GM18858 (cell line): ENCODE results near the gene ARHGEF17.

ENCODE experiments used
- ATAC-seq: cut with Tn5 transposase; IDR thresholded peaks from one replicate; pipeline ENCODE4 v1.9.1; 2021; ENCODE audit not compliant: unreplicated experiment

ARHGEF17 gene

GRCh38 chr11:73350908-73351636, 43.0 kb downstream of the ARHGEF17 start:
- ATAC-seq = no peak

DNA sequence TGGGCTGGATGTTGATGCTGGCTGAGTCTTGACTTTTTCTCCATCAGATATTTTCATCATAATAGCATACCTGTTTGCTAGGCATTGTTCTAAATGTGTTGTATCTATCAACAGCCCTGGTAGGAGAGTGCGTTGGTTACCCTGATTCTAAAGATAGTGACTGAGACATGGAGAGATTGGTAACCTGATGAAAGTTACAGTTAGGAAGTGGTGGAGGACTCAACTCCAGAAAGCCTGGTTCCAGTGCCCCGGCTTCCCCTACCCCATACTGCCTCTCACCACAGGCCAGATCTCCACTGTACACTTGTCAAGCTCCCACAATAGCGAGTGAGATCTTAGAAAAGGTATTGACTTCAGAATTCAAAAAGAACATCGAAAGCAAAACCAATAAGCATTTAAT, 45.3 kb downstream of the ARHGEF17 start:
- no peak for ATAC-seq

DNA sequence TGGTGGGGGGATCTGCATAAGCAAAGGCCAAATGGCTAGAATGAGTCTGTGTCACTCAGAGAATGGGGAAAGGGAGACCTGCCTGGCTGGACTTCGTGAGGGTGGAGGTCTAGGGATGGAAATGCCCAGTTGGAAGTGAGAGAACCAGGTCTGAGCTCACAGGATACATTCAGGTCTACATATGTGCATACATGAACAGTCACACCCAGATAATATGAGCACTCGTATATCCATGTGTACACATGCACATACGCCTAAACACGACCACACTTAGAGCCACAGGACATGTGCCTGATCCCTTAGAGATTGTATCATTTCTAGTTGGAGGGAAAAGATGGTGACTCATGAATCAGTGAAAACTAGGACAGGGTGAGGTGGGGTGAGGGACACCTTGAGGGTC, 47.0 kb downstream of the ARHGEF17 start:
- ATAC-seq = no peak

DNA sequence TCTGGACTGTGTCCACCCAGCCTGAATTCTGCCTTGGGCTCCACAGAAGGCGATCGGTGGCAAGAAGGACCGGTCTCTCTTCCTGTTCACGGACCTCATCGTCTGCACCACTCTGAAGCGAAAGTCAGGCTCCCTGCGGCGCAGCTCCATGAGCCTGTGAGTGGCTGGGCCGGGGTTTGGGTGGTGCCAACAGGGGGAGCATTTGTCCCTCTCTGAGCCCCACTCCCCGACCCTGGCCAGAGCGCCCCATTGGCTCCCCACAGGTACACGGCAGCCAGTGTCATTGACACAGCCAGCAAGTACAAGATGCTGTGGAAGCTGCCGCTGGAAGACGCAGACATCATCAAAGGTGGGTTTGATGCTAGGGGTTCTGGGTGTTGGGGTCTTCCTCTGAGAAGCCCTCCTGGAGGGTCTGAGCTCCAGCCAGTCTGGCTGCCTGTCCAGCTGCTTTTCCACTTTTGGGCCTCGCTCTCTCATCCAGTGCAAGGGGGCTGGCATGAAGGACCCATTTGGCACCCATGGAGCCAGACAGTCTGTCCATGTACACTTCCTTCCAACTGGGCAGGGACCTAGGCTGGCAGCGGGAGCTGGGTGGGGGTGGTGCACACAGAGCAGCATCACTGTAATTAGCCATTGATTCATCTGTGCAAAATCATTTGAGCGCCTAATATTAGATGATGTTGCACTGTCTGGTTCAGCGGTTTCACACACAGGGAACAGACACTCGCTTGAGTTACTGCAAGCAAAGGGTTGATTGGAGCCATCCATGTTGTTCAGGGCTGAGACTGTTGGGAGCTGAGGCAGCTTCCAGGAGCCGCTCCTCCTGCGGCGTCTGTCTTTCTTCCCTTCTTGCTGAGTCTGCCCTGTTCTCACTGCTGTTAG, 49.1 kb downstream of the ARHGEF17 start:
- no peak for ATAC-seq

GRCh38 chr11:73358071-73358470, 50.0 kb downstream of the ARHGEF17 start:
- no peak for ATAC-seq

DNA sequence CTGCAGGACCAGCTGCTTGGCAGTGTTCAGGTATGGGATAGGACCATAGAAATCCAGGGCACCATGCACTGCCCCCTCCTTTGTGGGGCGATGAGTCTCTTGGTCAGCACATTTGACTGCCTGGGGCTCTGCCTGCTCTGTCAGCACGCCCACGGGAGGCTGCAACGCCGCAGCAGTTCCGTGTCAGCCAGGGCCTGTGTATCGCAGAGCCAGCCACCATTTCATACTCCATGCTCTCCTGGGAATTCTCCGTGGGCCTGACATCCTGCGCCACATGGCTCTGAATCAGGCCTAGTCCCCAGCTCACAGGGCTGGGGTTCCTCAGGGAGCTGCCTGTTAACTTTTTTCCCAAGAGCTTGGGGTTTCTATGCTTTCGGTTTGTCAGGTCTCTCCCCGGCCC, 51.3 kb downstream of the ARHGEF17 start:
- ATAC-seq = no peak

- ATAC-seq = no peak
Measured at GRCh38 chr11:73359930-73360742, 52.1 kb downstream of the ARHGEF17 start.

DNA sequence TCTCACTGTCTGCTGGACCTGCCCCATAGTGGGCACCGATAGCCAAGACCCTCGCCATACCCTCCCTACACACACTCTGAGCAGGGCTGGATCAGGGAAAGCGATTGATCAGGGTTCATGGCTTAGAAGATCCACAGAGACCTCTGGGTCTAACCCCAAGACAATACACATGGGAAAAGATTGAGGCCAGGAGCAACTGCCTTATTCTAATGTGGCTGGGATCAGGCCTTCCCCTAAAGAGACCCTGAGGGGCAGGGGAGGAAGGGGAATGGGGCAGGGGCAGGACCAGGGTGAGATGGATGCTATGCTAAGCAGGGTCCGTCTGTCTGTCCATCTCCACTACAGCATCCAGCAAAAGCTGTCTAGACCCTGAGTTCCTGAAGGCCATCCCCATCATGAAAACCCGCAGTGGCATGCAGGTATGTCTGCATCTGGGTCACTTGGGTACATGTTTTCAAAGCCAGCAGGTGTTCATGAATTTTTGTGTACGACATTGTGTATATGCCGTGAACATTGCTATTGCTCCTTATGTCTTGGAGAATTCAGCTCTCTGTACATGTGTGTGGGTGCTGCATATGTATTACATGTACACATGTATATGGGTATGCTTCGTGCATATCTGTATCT, 52.8 kb downstream of the ARHGEF17 start:
- no peak for ATAC-seq

- no peak for ATAC-seq
Measured at GRCh38 chr11:73361953-73362776, 54.1 kb downstream of the ARHGEF17 start.

- ATAC-seq = no peak
Measured at GRCh38 chr11:73363147-73363546, 55.1 kb downstream of the ARHGEF17 start.

- ATAC-seq = no peak
Measured at GRCh38 chr11:73365352-73366264, 57.5 kb downstream of the ARHGEF17 start.

- no peak for ATAC-seq
Measured at GRCh38 chr11:73366265-73366610, 58.2 kb downstream of the ARHGEF17 start.

- no peak for ATAC-seq
Measured at GRCh38 chr11:73366953-73367352, 58.9 kb downstream of the ARHGEF17 start.

DNA sequence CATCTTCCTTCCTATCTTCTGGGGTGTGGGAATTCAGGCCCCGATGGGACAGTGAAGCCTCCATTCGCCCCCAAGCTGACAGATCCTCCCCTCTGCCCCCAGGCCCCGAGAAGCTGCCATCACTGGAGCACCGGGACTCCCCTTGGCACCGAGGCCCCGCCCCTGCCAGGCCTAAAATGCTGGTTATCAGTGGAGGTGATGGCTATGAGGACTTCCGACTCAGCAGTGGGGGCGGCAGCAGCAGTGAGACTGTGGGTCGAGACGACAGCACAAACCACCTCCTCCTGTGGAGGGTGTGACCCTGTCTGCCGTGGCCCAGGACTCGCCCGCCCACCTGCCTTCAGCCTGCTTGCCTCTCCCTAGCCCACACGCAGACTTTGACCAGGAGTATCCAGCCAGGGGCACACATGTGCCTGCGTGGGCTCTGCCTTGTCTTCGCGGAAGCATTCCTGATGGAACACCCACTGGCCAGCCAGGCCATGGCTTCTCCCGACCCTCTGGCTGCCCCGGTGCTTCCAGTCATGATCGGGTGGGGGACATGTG, 59.5 kb downstream of the ARHGEF17 start:
- no peak for ATAC-seq

DNA sequence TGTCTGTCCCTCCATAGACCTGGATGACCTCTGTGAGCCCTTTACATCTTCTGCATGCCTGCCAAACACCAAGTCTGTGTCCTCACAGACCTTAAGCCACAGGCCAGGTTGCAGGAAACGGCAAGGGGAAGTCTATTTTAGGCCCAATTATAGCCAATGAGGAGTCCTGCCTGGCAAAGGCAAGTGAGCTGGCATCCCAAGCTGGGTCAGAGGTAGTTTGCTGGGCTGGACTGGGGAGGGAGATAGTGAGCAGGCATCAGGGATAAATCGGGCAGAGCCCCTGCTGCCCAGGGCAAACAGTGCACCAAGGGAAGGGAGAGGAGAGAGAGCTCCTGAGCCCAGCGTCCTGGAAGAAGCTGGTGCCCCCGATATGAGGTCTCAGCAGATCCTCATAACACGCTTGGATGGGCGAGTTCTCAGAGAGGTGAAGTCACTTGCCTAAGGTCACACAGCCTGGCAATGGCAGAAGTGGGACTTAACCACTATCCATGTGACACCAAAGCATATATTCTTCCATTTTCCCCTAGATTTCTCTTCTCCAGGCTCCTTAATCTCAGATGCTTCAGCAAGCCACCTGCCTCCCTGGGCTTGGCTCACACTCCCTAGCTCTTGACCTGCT, 64.4 kb downstream of the ARHGEF17 start:
- ATAC-seq = no peak

GRCh38 chr11:73374151-73374550, 66.1 kb downstream of the ARHGEF17 start:
- ATAC-seq = no peak

DNA sequence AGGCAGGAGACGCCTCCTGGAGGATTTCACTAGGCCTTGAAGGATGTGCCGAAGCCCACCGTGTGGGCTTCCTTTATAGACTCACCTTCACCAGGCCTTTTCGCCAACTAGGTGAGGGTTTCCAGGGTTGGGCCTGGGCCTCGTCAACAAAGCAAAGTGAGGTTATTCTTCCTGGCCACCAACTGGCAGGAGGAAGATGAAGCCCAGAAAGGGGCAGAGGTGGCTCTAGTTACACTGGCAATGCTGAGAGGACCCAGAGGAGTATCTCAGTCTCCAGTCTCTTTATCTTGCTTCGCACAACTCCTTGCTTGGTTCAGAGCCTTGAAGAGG, 67.7 kb downstream of the ARHGEF17 start:
- no peak for ATAC-seq

GRCh38 chr11:73376160-73376802, 68.2 kb downstream of the ARHGEF17 start, which contains the start of gene RELT:
RELT (plus strand) TSS chr11:73376399; CDS start chr11:73389137, 12,738 bp downstream.
- ATAC-seq = peak; percentile 69
